GM12873 (cell line): ENCODE data around the gene MICOS13.

ENCODE experiments used
- TF ChIP-seq, protein P1 (sequence below): IDR thresholded peaks from 2 replicates; pipeline ENCODE4 v1.5.1; 2012; ENCODE audit warnings: low read depth, mild to moderate bottlenecking, moderate library complexity, low read length, control low read depth; ENCODE audit not compliant: insufficient read depth; ENCODE audit errors: missing control alignments

The MICOS13 gene

DNA sequence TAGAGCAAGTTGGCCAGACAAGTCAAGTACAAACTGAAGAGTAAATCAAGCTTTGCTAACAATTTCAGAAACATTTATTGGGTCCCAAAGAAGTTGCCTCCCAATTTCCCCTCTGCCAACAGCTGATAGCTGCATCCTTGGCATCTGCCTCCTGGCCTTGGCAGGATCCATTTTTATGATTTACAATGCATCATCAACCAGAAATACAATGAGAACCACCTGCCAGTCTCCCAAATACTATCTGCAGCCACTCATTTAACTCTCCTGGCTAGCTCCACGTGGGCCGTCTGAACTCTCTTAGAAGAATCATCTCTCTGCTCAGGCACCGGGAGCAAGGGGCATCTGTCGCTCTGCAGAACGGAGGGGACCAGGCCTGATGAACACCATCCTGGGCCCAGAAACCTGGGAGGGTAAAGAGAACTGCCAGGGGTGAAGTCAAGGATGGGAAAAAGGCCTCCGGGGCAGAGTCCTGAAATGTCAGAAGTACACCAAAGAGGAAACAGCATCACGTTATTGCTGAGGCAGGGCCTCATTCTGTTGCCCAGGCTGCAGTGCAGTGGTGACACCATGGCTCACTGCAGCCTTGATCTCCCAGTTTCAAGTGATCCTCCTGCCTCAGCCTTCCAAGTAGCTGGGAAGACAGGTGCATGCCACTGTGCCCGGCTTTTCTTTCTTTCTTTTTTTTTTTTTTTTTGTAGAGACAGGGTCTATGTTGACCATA is 37.1 kb upstream of the MICOS13 start:
- TF ChIP-seq, protein P1, sequence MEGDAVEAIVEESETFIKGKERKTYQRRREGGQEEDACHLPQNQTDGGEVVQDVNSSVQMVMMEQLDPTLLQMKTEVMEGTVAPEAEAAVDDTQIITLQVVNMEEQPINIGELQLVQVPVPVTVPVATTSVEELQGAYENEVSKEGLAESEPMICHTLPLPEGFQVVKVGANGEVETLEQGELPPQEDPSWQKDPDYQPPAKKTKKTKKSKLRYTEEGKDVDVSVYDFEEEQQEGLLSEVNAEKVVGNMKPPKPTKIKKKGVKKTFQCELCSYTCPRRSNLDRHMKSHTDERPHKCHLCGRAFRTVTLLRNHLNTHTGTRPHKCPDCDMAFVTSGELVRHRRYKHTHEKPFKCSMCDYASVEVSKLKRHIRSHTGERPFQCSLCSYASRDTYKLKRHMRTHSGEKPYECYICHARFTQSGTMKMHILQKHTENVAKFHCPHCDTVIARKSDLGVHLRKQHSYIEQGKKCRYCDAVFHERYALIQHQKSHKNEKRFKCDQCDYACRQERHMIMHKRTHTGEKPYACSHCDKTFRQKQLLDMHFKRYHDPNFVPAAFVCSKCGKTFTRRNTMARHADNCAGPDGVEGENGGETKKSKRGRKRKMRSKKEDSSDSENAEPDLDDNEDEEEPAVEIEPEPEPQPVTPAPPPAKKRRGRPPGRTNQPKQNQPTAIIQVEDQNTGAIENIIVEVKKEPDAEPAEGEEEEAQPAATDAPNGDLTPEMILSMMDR = no peak

DNA sequence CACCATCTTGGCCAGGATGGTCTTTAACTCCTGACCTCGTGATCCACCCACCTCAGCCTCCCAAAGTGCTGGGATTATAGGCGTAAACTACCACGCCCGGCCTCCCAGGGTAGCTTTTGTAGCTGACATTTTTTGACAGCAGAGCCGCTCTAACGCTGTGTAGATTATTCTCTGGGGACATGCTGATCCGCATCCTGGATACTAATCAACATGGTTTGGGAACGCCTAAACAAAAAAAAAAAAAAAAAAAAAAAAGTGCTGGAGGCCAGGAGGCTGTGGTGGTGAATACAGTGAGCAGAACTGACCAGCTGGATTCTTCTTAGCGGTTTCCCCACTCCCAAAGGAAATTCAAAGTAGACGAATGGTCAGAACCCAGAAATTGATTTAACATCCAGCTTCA is 34.5 kb upstream of the MICOS13 start:
- TF ChIP-seq, protein P1 = no peak

DNA sequence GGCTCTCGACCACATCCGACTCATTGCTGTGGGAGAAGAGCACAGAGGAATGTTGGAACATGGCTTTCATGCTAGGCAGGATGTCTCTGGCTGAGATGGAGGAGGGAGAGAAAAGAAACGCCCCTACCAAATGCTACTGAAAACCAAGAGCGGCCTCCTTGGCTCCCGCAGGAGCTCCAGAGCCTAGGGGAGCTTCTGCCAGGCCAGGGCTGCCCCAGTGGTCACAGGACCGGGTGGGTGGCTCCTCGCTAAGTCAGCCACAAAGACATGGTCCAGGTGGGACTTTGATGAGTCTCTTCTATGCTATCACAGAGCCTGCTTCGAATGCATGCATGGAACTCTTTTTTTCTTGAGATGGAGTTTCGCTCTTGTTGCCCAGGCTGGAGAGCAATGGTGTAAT is 32.9 kb upstream of the MICOS13 start:
- TF ChIP-seq, protein P1 = no peak

DNA sequence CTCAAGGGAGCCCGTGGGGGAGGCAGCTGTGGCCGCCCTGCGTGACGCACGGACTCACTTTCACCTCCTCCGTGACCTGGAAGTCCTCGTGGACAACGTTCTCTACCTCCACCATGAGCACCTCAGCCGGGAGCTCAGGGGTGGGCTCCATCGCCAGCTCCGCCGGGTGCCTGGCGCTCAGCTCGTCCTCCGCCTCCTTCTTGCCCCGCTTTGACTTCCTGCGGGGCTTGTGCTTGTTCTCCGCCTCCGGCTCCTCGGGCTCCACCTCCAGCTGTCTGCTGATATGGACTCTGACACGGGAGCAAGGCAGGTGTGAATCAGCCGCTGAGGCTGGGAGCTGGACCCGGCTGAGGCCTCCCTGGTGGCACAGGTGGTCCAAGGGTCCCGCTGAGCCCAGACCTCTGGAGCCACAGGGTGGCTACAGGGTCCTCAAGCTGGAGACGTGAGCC is 31.4 kb upstream of the MICOS13 start:
- TF ChIP-seq, protein P1 = no peak

DNA sequence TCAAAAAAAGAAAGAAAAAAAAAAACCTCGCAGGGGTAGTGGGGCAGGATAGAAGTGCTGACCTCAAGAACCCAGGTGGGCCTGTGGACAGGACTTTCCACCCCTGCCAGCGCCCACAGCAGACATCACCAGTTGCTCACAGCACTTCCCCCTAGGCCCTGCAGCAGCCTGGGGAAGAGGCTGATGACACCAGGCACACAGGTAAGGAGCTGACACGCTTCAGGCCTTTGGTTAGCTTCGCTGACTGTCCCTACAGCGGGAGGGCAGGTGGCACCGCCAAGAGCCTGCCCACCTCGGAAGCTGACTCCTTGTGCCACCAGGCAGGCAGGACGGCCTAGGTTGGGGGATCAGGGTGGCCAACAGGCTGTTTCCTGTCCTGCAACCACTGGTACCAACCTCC is 30.7 kb upstream of the MICOS13 start:
- TF ChIP-seq, protein P1 = no peak

DNA sequence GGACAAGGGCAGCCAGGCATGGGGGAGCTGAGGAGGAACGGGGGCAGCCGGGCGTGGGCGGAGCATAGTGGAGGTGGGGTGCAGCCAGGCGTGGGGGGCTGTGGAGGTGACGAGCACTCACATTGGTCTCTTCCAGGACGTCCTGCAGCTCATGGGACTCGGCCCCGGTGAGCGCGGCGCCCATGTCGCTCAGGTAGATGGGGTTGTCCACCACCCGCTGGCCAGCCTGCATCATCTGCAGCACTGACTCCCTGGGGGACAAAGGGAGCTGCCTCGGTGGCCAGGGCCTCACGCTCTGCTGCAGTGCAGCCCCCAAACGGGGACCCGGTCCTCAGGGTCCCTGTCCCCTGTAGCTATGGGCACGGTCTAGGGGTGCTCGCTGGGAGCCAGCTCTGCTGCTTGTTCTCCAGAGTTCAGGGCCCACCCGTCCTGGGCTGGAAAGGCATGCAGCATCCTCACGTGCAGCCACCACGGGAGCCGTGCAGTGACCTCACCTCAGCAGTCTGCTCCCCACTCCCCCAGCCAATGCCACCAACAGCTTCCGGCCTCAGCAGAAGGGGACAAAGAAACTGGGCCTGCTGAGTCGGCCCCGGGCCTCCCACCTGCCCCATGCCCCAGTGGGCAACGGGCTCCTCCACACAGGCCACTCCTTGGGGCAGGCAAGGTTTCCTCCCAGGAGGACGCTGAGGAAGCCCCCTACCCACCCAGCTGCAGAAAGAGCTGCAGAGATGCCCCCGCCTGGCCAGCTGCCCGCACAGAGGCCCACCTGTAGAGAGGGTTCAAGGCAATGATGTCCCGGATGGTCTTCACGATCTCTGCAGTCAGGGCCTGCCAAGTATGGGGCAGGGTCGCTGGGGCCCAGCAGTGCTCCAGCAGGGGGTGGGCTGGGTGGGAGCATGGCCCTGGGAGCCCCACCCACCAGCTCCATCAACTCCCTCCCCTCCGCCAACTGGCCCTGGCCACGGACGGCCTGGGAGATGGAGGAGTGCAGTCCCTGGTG is 27.6 kb upstream of the MICOS13 start:
- TF ChIP-seq, protein P1 = no peak
